Stimulated activated CD4-positive, alpha-beta T cell treated with anti-CD3 and anti-CD28 coated beads, Interleukin-15, amount 100 ng/mL, for 1 hour (primary cell): ENCODE results near the gene STN1.

Source experiments
- DNase-seq, 2 donors: peaks; one replicate each; pipeline ENCODE4 v3.0.0-alpha.2; 2020; ENCODE audit warnings: low read depth in 1 of 2, low spot score in 1 of 2

Gene STN1

GRCh38 chr10:103895411-103896186, 22.4 kb downstream of the STN1 start:
- no peak for DNase-seq

- no peak for DNase-seq
These were observed 23.5 kb downstream of the STN1 start for GRCh38 chr10:103894441-103894864.

- DNase-seq, result no peak
These were observed 24.2 kb downstream of the STN1 start for GRCh38 chr10:103893817-103894216.

- DNase-seq, result no peak
These were observed 25.8 kb downstream of the STN1 start for GRCh38 chr10:103892181-103892580.

GRCh38 chr10:103890688-103891087, 27.3 kb downstream of the STN1 start:
- no peak for DNase-seq

- no peak for DNase-seq
These were observed 27.8 kb downstream of the STN1 start for GRCh38 chr10:103890194-103890658.

- no peak for DNase-seq
These were observed 28.8 kb downstream of the STN1 start for GRCh38 chr10:103889121-103889720.

- no peak for DNase-seq
These were observed 29.7 kb downstream of the STN1 start for GRCh38 chr10:103888113-103888841.

GRCh38 chr10:103885617-103886016, 32.4 kb downstream of the STN1 start:
- no peak for DNase-seq

- DNase-seq, result no peak
These were observed 33.3 kb downstream of the STN1 start for GRCh38 chr10:103884681-103885139.

- DNase-seq, result no peak
These were observed 35.5 kb downstream of the STN1 start for GRCh38 chr10:103882285-103883007.

- no peak for DNase-seq
These were observed 36.3 kb downstream of the STN1 start for GRCh38 chr10:103881416-103882284.

- DNase-seq, result no peak
These were observed 38.2 kb downstream of the STN1 start for GRCh38 chr10:103879831-103880230.

GRCh38 chr10:103879409-103879808, 38.6 kb downstream of the STN1 start:
- no peak for DNase-seq

GRCh38 chr10:103877861-103878260, 40.1 kb downstream of the STN1 start:
- no peak for DNase-seq

GRCh38 chr10:103876155-103876554, 41.8 kb downstream of the STN1 start:
- no peak for DNase-seq

- no peak for DNase-seq
These were observed 43.3 kb downstream of the STN1 start for GRCh38 chr10:103874730-103875129.

GRCh38 chr10:103872137-103872931, 45.6 kb downstream of the STN1 start:
- no peak for DNase-seq

GRCh38 chr10:103871006-103871405, 47.0 kb downstream of the STN1 start:
- no peak for DNase-seq
